H1 (cell line): Measurements from ENCODE around the gene KSR2. TPM values are rescaled to one million over a fixed set of nuclear protein-coding genes. Genes with fewer than 3 reads are reported as not detected.

Experiments
- CTCF ChIA-PET: fragments of 300-600 bp; sonication (Branson Sonifier 250); formaldehyde crosslinking; loops from one replicate; lab custom pipeline; 2021; ENCODE audit not compliant: partially characterized antibody; lab: Charles Lee
- POLR2A ChIA-PET: fragments of 300-600 bp; sonication (Branson Sonifier 250); formaldehyde crosslinking; loops from one replicate; lab custom pipeline; 2021; ENCODE audit warnings: inconsistent platforms; ENCODE audit not compliant: partially characterized antibody; lab: Charles Lee
- DNase-seq, 2 experiments: peaks; one replicate each; pipeline versions ENCODE4 v3.0.0 to v3.0.0-alpha.2; 2010 to 2022; ENCODE audit warnings: low spot score in 2 of 2, low read depth in 1 of 2, mixed read lengths in 1 of 2
- FAIRE-seq: peaks from 2 replicates; lab custom pipeline; 2011; peaks lifted over from hg19 to GRCh38; lab: Jason Lieb, UNC
- H2AFZ ChIP-seq: 2 replicates; pipeline ENCODE4 v1.8.1; 2012; ENCODE audit warnings: low read length, inconsistent platforms
- H2AK5ac ChIP-seq: 2 replicates; pipeline ENCODE4 v1.6.1; 2013; ENCODE audit warnings: low read depth, low read length
- H2BK120ac ChIP-seq: replicated peaks from 2 replicates; pipeline ENCODE3; 2013; ENCODE audit warnings: low read depth, low read length, inconsistent platforms
- H2BK12ac ChIP-seq: 2 replicates; pipeline ENCODE4 v1.6.1; 2013; ENCODE audit warnings: low read depth, low read length
- H2BK15ac ChIP-seq: 2 replicates; pipeline ENCODE4 v1.6.1; 2013; ENCODE audit warnings: low read length
- H2BK20ac ChIP-seq: 2 replicates; pipeline ENCODE4 v1.6.1; 2013; ENCODE audit warnings: low read length
- H2BK5ac ChIP-seq: 2 replicates; pipeline ENCODE4 v1.6.1; 2013; ENCODE audit warnings: low read depth, low read length
- H3K14ac ChIP-seq: 2 replicates; pipeline ENCODE4 v1.6.1; 2013; ENCODE audit warnings: inconsistent platforms; ENCODE audit not compliant: insufficient read length
- H3K18ac ChIP-seq: 2 replicates; pipeline ENCODE4 v1.6.1; 2013; ENCODE audit warnings: low read length; ENCODE audit errors: extremely low read depth
- H3K23ac ChIP-seq: 2 replicates; pipeline ENCODE4 v1.6.1; 2013; ENCODE audit warnings: inconsistent platforms; ENCODE audit not compliant: insufficient read length
- H3K23me2 ChIP-seq: 2 replicates; pipeline ENCODE4 v1.6.1; 2013; ENCODE audit warnings: low read depth, low read length
- H3K27ac ChIP-seq: 2 replicates; pipeline ENCODE4 v1.6.1; 2011; ENCODE audit warnings: low read depth, low read length, inconsistent platforms
- H3K27me3 ChIP-seq, 4 experiments: replicated peaks in 1 of 4; 1 replicate in 1 of 4; 2 replicates in 3 of 4; pipeline versions ENCODE4 v1.6.1 to v1.8.1; 2011 to 2013; ENCODE audit warnings: low read length in 3 of 4, mild to moderate bottlenecking in 3 of 4, inconsistent platforms in 2 of 4, mixed read lengths in 2 of 4, moderate library complexity in 1 of 4; ENCODE audit not compliant: control insufficient read depth in 3 of 4, insufficient read depth in 3 of 4; ENCODE audit errors: extremely low read depth in 1 of 4
- H3K36me3 ChIP-seq, 4 experiments: 2 replicates each; pipeline versions ENCODE4 v1.6.1 to v1.8.1; 2011 to 2013; ENCODE audit warnings: mild to moderate bottlenecking in 4 of 4, low read length in 3 of 4, moderate library complexity in 2 of 4, control low read depth in 1 of 4, inconsistent platforms in 1 of 4; ENCODE audit not compliant: insufficient read depth in 4 of 4, control insufficient read depth in 2 of 4
- H3K4ac ChIP-seq: replicated peaks from 2 replicates; pipeline ENCODE3; 2013; ENCODE audit warnings: low read length, low read depth, mixed read lengths, inconsistent platforms; ENCODE audit not compliant: insufficient read length
- H3K4me1 ChIP-seq, 4 experiments: replicated peaks in 1 of 4; 1 replicate in 1 of 4; 2 replicates in 3 of 4; pipeline versions ENCODE4 v1.6.1 to v1.8.1; 2011 to 2013; ENCODE audit warnings: low read length in 3 of 4, inconsistent platforms in 2 of 4, mixed read lengths in 1 of 4; ENCODE audit not compliant: insufficient read depth in 4 of 4, control insufficient read depth in 3 of 4
- H3K4me2 ChIP-seq, 2 experiments: 2 replicates each; pipeline versions ENCODE4 v1.6.1 to v1.8.1; 2011 to 2013; ENCODE audit warnings: low read depth in 2 of 2, low read length in 2 of 2, control low read depth in 1 of 2, inconsistent platforms in 1 of 2, mild to moderate bottlenecking in 1 of 2; ENCODE audit not compliant: insufficient read depth in 1 of 2
- H3K4me3 ChIP-seq, 4 experiments: fragments of 200-600, 300-600 bp in 1 of 4; sonication (generic), shearing (Covaris generic), sonication (Bioruptor Twin) in 1 of 4; 2 replicates each; pipeline versions ENCODE4 v1.5.1 to v1.8.1; 2011 to 2016; ENCODE audit warnings: low read length in 4 of 4, low read depth in 3 of 4, control low read depth in 2 of 4, inconsistent platforms in 2 of 4, mild to moderate bottlenecking in 2 of 4, mixed read lengths in 1 of 4, moderate library complexity in 1 of 4; ENCODE audit not compliant: insufficient read depth in 2 of 4; ENCODE audit errors: extremely low read depth in 1 of 4
- H3K56ac ChIP-seq: replicated peaks from 2 replicates; pipeline ENCODE3; 2013; ENCODE audit warnings: low read depth, mild to moderate bottlenecking, mixed read lengths, low read length, inconsistent platforms; ENCODE audit not compliant: insufficient read length
- H3K79me1 ChIP-seq: 2 replicates; pipeline ENCODE4 v1.6.1; 2013; ENCODE audit warnings: low read depth, low read length, control low read depth
- H3K79me2 ChIP-seq, 2 experiments: 2 replicates each; pipeline versions ENCODE4 v1.6.1 to v1.8.1; 2012 to 2013; ENCODE audit warnings: low read length in 2 of 2, mild to moderate bottlenecking in 2 of 2, inconsistent platforms in 1 of 2; ENCODE audit not compliant: insufficient read depth in 2 of 2, control insufficient read depth in 1 of 2
- H3K9ac ChIP-seq, 4 experiments: replicated peaks in 1 of 4; 1 replicate in 1 of 4; 2 replicates in 3 of 4; pipeline versions ENCODE4 v1.6.1 to v1.8.1; 2011 to 2013; ENCODE audit warnings: low read depth in 3 of 4, low read length in 3 of 4, control low read depth in 2 of 4, mild to moderate bottlenecking in 2 of 4, moderate library complexity in 2 of 4, inconsistent platforms in 1 of 4; ENCODE audit errors: extremely low read depth in 1 of 4
- H3K9me3 ChIP-seq, 2 experiments: 2 replicates each; pipeline versions ENCODE4 v1.6.1 to v1.8.1; 2012 to 2013; ENCODE audit warnings: mild to moderate bottlenecking in 2 of 2, moderate library complexity in 2 of 2, control low read depth in 1 of 2, inconsistent platforms in 1 of 2, low read depth in 1 of 2, low read length in 1 of 2, mixed read lengths in 1 of 2; ENCODE audit not compliant: insufficient read depth in 2 of 2
- H4K20me1 ChIP-seq, 2 experiments: replicated peaks in 1 of 2; 2 replicates each; pipeline versions ENCODE3 to v1.8.1; 2011 to 2013; ENCODE audit warnings: inconsistent platforms in 2 of 2, low read length in 2 of 2, mild to moderate bottlenecking in 1 of 2; ENCODE audit not compliant: insufficient read depth in 2 of 2, control insufficient read depth in 1 of 2
- H4K5ac ChIP-seq: 2 replicates; pipeline ENCODE4 v1.6.1; 2013; ENCODE audit warnings: low read length, low read depth, mixed read lengths, inconsistent platforms; ENCODE audit not compliant: insufficient read length
- H4K8ac ChIP-seq: 2 replicates; pipeline ENCODE4 v1.8.0; 2013; ENCODE audit warnings: mild to moderate bottlenecking, moderate library complexity, low read length, inconsistent platforms; ENCODE audit not compliant: insufficient read depth; ENCODE audit errors: extremely low read depth
- H4K91ac ChIP-seq: replicated peaks from 2 replicates; pipeline ENCODE3; 2013; ENCODE audit warnings: low read length, mixed read lengths, inconsistent platforms; ENCODE audit not compliant: insufficient read length
- CBX5 ChIP-seq: fragments of 300-800, 300-1000 bp; sonication (generic); IDR thresholded peaks from 2 replicates; pipeline ENCODE4 v1.7.1; 2016; ENCODE audit warnings: antibody characterized with exemption, low read length, low read depth
- CBX8 ChIP-seq: fragments of 300-800, 300-1000 bp; sonication (generic); IDR thresholded peaks from 2 replicates; pipeline ENCODE4 v1.7.1; 2016; ENCODE audit warnings: low read depth, low read length, borderline replicate concordance
- KDM4A ChIP-seq: IDR thresholded peaks from one replicate; pipeline ENCODE4 v1.7.1; 2012; ENCODE audit warnings: low read depth, mild to moderate bottlenecking, moderate library complexity, low read length, inconsistent platforms; ENCODE audit not compliant: severe bottlenecking
- POLR2A ChIP-seq, 2 experiments: IDR thresholded peaks; 1 replicate in 1 of 2; 2 replicates in 1 of 2; pipeline ENCODE4 v1.6.1; 2011; ENCODE audit warnings: low read depth in 2 of 2, low read length in 2 of 2, mild to moderate bottlenecking in 2 of 2; ENCODE audit errors: control extremely low read depth in 1 of 2
- RNF2 ChIP-seq: fragments of 200-900, 300-1000 bp; sonication (generic); IDR thresholded peaks from 2 replicates; pipeline ENCODE4 v1.7.1; 2016; ENCODE audit warnings: borderline replicate concordance, low read depth, mild to moderate bottlenecking, antibody characterized with exemption, low read length; ENCODE audit not compliant: poor library complexity, severe bottlenecking; ENCODE audit errors: missing control alignments
- SIX5 ChIP-seq: IDR thresholded peaks from 2 replicates; pipeline ENCODE4 v1.6.1; 2011; ENCODE audit warnings: mild to moderate bottlenecking, low read depth, low read length
- SP1 ChIP-seq: IDR thresholded peaks from 2 replicates; pipeline ENCODE4 v1.6.1; 2011; ENCODE audit warnings: low read depth, low read length
- SRF ChIP-seq: IDR thresholded peaks from 2 replicates; pipeline ENCODE4 v1.6.1; 2011; ENCODE audit warnings: mild to moderate bottlenecking, low read depth, low read length, moderate library complexity
- SUZ12 ChIP-seq: fragments of 200-600 bp; sonication (generic); IDR thresholded peaks from 2 replicates; pipeline ENCODE4 v1.6.1; 2012; ENCODE audit warnings: mild to moderate bottlenecking, inconsistent platforms, low read length, moderate library complexity, mixed read lengths
- WGBS, 2 experiments: shearing (Covaris generic) in 1 of 2; methylation state at CpG; one replicate each; pipeline versions ENCODE4 v1.1.6 to v1.1.7; 2013 to 2015; ENCODE audit warnings: low lambda C conversion rate in 2 of 2, mixed read lengths in 2 of 2, inconsistent platforms in 1 of 2, low coverage in 1 of 2, missing lambda C conversion rate in 1 of 2; ENCODE audit not compliant: insufficient replicate concordance in 2 of 2, insufficient coverage in 1 of 2, insufficient read length in 1 of 2; ENCODE audit errors: extremely low coverage in 1 of 2, missing lambda C conversion rate in 1 of 2; 5-methylcytosine and 5-hydroxymethylcytosine counted together
- polyA plus RNA-seq, 7 experiments: library from polyadenylated mRNA; depleted of rRNA in 3 of 7; stranded (reverse) in 5 of 7; unstranded in 2 of 7; fragments of >200 nt in 5 of 7; fragments of 200-250 nt in 2 of 7; gene quantifications; 1 replicate in 5 of 7; 2 replicates in 1 of 7; 4 replicates in 1 of 7; pipeline versions ENCODE4 v1.2.1 to v1.2.3, GENCODE V29; 2011 to 2013; ENCODE audit warnings: missing spikeins in 2 of 7, mixed read lengths in 2 of 7
- total RNA-seq: library from RNA; stranded (reverse); fragmentation: NEBNext Ultra II Directional; extraction: Animal tissue kit (Norgen Biotek cat#: 25700); gene quantifications from 2 replicates; pipeline ENCODE4 v1.2.1, GENCODE V29; 2021
- TF ChIP-seq, protein P1 (sequence below): IDR thresholded peaks from 2 replicates; pipeline ENCODE4 v1.6.1; 2011; ENCODE audit warnings: low read length, improper control_type of control experiment

KSR2 gene
- total and polyA plus RNA-seq, 2 of the 8 experiments (the other 6 are each of a cell fraction or from before 2014, with no cell fraction given) = 0.74 to 2.2 TPM

DNA sequence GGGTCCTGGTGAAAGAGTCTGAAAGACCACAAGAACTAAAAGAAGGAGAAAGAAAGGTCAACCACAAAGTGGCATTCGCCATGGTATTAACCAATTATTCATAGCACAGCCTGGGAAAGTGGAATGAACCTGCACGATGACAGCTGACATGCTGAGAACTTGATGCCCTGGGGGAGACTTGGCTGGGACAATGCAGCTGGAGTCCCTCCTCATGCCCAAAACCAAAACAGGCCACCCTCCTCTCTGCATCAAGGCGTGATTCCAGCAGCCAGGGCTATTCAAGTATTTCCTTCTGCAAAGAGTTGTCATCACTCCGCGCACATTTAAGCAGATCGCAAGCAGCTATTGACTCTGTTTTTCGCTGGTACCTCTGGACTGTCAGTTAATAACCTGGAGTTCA, 440.3 kb downstream of the KSR2 start:
- WGBS, 2 experiments = 89% methylated on average over 7 of the region's 7 CpGs; no CpG with 5 or more reads in 1 of the 2 experiments
- TF ChIP-seq, protein P1, sequence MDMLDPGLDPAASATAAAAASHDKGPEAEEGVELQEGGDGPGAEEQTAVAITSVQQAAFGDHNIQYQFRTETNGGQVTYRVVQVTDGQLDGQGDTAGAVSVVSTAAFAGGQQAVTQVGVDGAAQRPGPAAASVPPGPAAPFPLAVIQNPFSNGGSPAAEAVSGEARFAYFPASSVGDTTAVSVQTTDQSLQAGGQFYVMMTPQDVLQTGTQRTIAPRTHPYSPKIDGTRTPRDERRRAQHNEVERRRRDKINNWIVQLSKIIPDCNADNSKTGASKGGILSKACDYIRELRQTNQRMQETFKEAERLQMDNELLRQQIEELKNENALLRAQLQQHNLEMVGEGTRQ = no peak
- TF ChIP-seq SRF (no peak), SIX5 (no peak), RNF2 (no peak), CBX8 (no peak), SP1 (no peak), CBX5 (no peak), POLR2A (IDR thresholded peaks at IDR 0.05; ENCODE audit: control extremely low read depth in 1 of 2, low read depth in 2 of 2, low read length in 2 of 2) (no peak), SUZ12 (no peak), KDM4A (no peak)

More for the DNA sequence above, 440.3 kb downstream of the KSR2 start:
- Histone ChIP-seq H3K9me3 (no peaks in the 10 kb centered on the region), H3K23ac (no peak overlapping the region), H3K36me3 (no peaks in the 10 kb centered on the region), H3K79me2 (no peaks in the 10 kb centered on the region), H4K5ac (no peak overlapping the region), H2BK20ac (no peak overlapping the region), H3K14ac (no peak overlapping the region), H2BK120ac (no peak overlapping the region), H3K4me3 (no peak overlapping the region), H3K4me2 (no peak overlapping the region), H2BK12ac (no peak overlapping the region), H3K56ac (no peak overlapping the region), H4K20me1 (no peaks in the 10 kb centered on the region), H3K27me3 (no peaks in the 10 kb centered on the region), H2BK15ac (no peak overlapping the region), H3K4me1 (no peaks in the 10 kb centered on the region), H4K8ac (no peak overlapping the region), H3K79me1 (no peaks in the 10 kb centered on the region), H3K4ac (no peak overlapping the region), H2BK5ac (no peak overlapping the region), H3K27ac (no peak overlapping the region), H3K23me2 (no peaks in the 10 kb centered on the region), H3K9ac (no peak overlapping the region), H4K91ac (no peak overlapping the region), H2AK5ac (no peak overlapping the region), H3K18ac (no peak overlapping the region), H2AFZ (no peak overlapping the region)
- FAIRE-seq (no peak), DNase-seq (no peak)
- ChIA-PET CTCF (interaction anchor here (0.6 kb wide), 1 partner anchor 231 kb away, joined by 3 read pairs; no protein-coding TSS in a partner anchor), POLR2A (no interaction called here)
